ENCODE results near the gene PCDHGA5. TPM values are rescaled to one million over a fixed set of nuclear protein-coding genes. Genes with fewer than 3 reads are reported as not detected.
A peak's percentile ranks its signal among the peaks of the same experiment; 100 is the strongest.

PCDHGA5 gene
- total RNA-seq, 4 donors from 2014 or later = 2.6 to 12.5 (median 4.8) TPM

- Histone ChIP-seq H3K27ac (no peak overlapping the region), H3K9me3 (peaks cover 0 to 100% (median 5%) of the 10 kb centered on the region in 3 donors)
Observed at GRCh38 chr5:141366016-141366896, 2.3 kb downstream of the PCDHGA5 start.

GRCh38 chr5:141369994-141370848 lies 6.3 kb downstream of the PCDHGA5 start, which contains the start of gene PCDHGB3:
TSS of gene PCDHGB3 (plus strand) at chr5:141370242. CDS start at chr5:141370395, 153 bp downstream.
- Histone ChIP-seq H3K27me3 (peaks cover 23% of the 10 kb centered on the region), H3K27ac (no peak within 1 kb of the TSS), H3K36me3 (no peaks in the 10 kb centered on the region), H3K9me3 (peaks cover 3 to 100% (median 9%) of the 10 kb centered on the region in 3 donors), H3K4me3 (peak within 1 kb of the TSS in 1 of 2 donors; percentile 25), H3K4me1 (no peaks in the 10 kb centered on the region)
- WGBS, 2 donors (ENCODE audit: low coverage in 1 of 2) = 20 to 23% methylated on average over 13 to 22 of the region's 32 CpGs
- no peak for ATAC-seq
- TF ChIP-seq, protein P1, sequence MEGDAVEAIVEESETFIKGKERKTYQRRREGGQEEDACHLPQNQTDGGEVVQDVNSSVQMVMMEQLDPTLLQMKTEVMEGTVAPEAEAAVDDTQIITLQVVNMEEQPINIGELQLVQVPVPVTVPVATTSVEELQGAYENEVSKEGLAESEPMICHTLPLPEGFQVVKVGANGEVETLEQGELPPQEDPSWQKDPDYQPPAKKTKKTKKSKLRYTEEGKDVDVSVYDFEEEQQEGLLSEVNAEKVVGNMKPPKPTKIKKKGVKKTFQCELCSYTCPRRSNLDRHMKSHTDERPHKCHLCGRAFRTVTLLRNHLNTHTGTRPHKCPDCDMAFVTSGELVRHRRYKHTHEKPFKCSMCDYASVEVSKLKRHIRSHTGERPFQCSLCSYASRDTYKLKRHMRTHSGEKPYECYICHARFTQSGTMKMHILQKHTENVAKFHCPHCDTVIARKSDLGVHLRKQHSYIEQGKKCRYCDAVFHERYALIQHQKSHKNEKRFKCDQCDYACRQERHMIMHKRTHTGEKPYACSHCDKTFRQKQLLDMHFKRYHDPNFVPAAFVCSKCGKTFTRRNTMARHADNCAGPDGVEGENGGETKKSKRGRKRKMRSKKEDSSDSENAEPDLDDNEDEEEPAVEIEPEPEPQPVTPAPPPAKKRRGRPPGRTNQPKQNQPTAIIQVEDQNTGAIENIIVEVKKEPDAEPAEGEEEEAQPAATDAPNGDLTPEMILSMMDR (IDR thresholded peaks at IDR 0.05) = peak in 1 of 4 experiments; percentile 25
- TF ChIP-seq POLR2AphosphoS5 (IDR thresholded peaks at IDR 0.05) = no peak

More at GRCh38 chr5:141366016-141366896, 2.3 kb downstream of the PCDHGA5 start:
- no peaks in the 10 kb centered on the region for H3K4me1 ChIP-seq
- peaks cover 33% of the 10 kb centered on the region for H3K27me3 ChIP-seq
- TF ChIP-seq POLR2A (IDR thresholded peaks at IDR 0.05) (no peak), POLR2AphosphoS5 (IDR thresholded peaks at IDR 0.05) (no peak), EP300 (IDR thresholded peaks at IDR 0.05) (no peak)
- TF ChIP-seq, protein P1 (IDR thresholded peaks at IDR 0.05) = no peak
- H3K36me3 ChIP-seq = peaks cover 0 to 10% of the 10 kb centered on the region in 2 donors
- 41 to 43% methylated on average over 4 to 13 of the region's 46 CpGs for WGBS, 2 donors (ENCODE audit: low coverage in 1 of 2)
- no peak for ATAC-seq
- H3K4me3 ChIP-seq = no peak overlapping the region

GRCh38 chr5:141371572-141372475 lies 7.9 kb downstream of the PCDHGA5 start:
- Histone ChIP-seq H3K27me3 (peaks cover 10% of the 10 kb centered on the region), H3K4me3 (no peak overlapping the region), H3K27ac (no peak overlapping the region), H3K4me1 (no peaks in the 10 kb centered on the region), H3K36me3 (no peaks in the 10 kb centered on the region), H3K9me3 (peaks cover 3 to 100% (median 6%) of the 10 kb centered on the region in 3 donors)
- 27 to 34% methylated on average over 12 to 20 of the region's 69 CpGs for WGBS, 2 donors (ENCODE audit: low coverage in 1 of 2)
- no peak for ATAC-seq
- no peak for TF ChIP-seq POLR2A (IDR thresholded peaks at IDR 0.05)
- no peak for TF ChIP-seq EP300 (IDR thresholded peaks at IDR 0.05)
- TF ChIP-seq, protein P1 (IDR thresholded peaks at IDR 0.05) = no peak
- TF ChIP-seq POLR2AphosphoS5 (IDR thresholded peaks at IDR 0.05) = no peak

GRCh38 chr5:141373673-141374317 lies 9.8 kb downstream of the PCDHGA5 start, which contains the start of gene PCDHGA6:
TSS of gene PCDHGA6 (plus strand) at chr5:141373891. CDS start at chr5:141374084, 193 bp downstream.
- H3K4me3 ChIP-seq = peak within 1 kb of the TSS in 1 of 2 donors; percentile 32
- peaks cover 0 to 3% of the 10 kb centered on the region in 2 donors for H3K36me3 ChIP-seq
- H3K27me3 ChIP-seq = peaks cover 10% of the 10 kb centered on the region
- H3K9me3 ChIP-seq = peaks cover 3 to 100% (median 6%) of the 10 kb centered on the region in 3 donors
- TF ChIP-seq POLR2A (IDR thresholded peaks at IDR 0.05) (no peak), POLR2AphosphoS5 (IDR thresholded peaks at IDR 0.05) (no peak), EP300 (IDR thresholded peaks at IDR 0.05) (no peak)
- TF ChIP-seq, protein P1 (IDR thresholded peaks at IDR 0.05) = peak in 3 of 4 experiments; percentile 15 to 40 (median 33)
- ATAC-seq = no peak
- WGBS, 2 donors (ENCODE audit: low coverage in 1 of 2) = 6 to 8% methylated on average over 9 to 15 of the region's 27 CpGs
- H3K4me1 ChIP-seq = no peaks in the 10 kb centered on the region
- peak within 1 kb of the TSS in 1 of 4 donors; percentile 12 for H3K27ac ChIP-seq

All from gastroesophageal sphincter (tissue), 4 donors.